ENCODE measurements around the gene CD2BP2. TPM values are rescaled to one million over a fixed set of nuclear protein-coding genes. Genes with fewer than 3 reads are reported as not detected.
A peak's percentile ranks its signal among the peaks of the same experiment; 100 is the strongest.

CD2BP2 gene
- total and polyA plus RNA-seq, 8 donors: 24.8 to 36.5 (median 30.7) TPM

DNA sequence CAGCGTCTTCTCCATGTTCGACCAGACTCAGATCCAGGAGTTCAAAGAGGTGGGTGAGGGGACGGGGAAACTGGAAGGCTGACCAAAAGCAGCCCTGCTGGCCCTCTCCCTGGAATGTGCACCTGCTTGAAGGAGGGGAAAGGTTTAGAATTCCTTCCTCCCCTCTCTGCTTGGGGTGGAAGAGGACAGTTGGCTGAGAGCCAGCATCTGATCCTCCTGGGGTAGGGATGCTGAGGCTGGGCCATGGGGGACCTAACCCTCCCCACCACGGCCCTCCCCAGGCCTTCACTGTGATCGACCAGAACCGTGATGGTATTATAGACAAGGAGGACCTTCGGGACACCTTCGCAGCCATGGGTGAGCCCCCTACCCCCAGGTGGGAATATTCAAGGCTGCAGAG is 20.8 kb upstream of the CD2BP2 start:
- H3K36me3 ChIP-seq: no peaks in the 10 kb centered on the region
- no peaks in the 10 kb centered on the region for H3K9me3 ChIP-seq
- no peaks in the 10 kb centered on the region for H3K27me3 ChIP-seq
- DNase-seq: peak in 2 of 6 donors; percentile 23 to 37
- TF ChIP-seq, protein P1, sequence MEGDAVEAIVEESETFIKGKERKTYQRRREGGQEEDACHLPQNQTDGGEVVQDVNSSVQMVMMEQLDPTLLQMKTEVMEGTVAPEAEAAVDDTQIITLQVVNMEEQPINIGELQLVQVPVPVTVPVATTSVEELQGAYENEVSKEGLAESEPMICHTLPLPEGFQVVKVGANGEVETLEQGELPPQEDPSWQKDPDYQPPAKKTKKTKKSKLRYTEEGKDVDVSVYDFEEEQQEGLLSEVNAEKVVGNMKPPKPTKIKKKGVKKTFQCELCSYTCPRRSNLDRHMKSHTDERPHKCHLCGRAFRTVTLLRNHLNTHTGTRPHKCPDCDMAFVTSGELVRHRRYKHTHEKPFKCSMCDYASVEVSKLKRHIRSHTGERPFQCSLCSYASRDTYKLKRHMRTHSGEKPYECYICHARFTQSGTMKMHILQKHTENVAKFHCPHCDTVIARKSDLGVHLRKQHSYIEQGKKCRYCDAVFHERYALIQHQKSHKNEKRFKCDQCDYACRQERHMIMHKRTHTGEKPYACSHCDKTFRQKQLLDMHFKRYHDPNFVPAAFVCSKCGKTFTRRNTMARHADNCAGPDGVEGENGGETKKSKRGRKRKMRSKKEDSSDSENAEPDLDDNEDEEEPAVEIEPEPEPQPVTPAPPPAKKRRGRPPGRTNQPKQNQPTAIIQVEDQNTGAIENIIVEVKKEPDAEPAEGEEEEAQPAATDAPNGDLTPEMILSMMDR (IDR thresholded peaks at IDR 0.05): no peak
- ATAC-seq: no peak
- peaks cover 0 to 9% (median 7%) of the 10 kb centered on the region in 3 donors for H3K4me1 ChIP-seq
- WGBS, 2 donors: 89% methylated on average over 8 of the region's 8 CpGs
- H3K4me3 ChIP-seq: no peak overlapping the region
- no peak for FAIRE-seq
- no peak overlapping the region for H3K27ac ChIP-seq
- intact Hi-C loops (cut with DNase I): no loop called here

DNA sequence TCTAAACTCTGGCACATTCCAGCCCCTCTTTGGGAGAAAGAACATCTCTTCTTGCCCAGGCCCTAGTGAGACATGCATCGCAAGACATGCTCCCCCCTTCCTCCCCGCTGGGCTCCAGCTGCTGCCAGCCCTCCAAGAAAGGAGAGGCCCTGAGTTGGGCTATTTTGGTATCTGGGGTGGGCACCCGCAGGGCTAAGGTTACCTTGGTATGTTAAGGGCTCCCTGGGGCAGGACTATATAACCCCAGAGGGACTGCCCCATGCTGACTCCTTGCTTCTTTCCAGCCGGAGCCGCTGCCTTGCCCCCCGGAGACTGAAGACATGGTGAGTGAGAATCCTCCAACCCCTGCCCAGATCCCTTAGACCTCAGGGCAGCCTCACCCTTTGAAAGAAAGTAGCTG is 19.4 kb upstream of the CD2BP2 start, which contains the start of gene MYL11:
MYL11 (plus strand) TSS at position 265 of the 400 bp plus-strand sequence; CDS start at position 321, 56 bp downstream.
- WGBS, 2 donors: 92 to 95% methylated on average over 6 of the region's 6 CpGs
- intact Hi-C loops (cut with DNase I): no loop called here
- DNase-seq (peak in 1 of 6 donors; percentile 20), FAIRE-seq (no peak), ATAC-seq (no peak)
- TF ChIP-seq, protein P1 (IDR thresholded peaks at IDR 0.05): no peak
- Histone ChIP-seq H3K36me3 (no peaks in the 10 kb centered on the region), H3K4me1 (peaks cover 0 to 9% (median 7%) of the 10 kb centered on the region in 3 donors), H3K4me3 (no peak within 1 kb of the TSS), H3K27me3 (no peaks in the 10 kb centered on the region), H3K9me3 (no peaks in the 10 kb centered on the region), H3K27ac (peak within 1 kb of the TSS; percentile 35 to 75 (median 66))

- FAIRE-seq (no peak), DNase-seq (peak in 2 of 6 donors; percentile 26 to 37), ATAC-seq (no peak)
- Histone ChIP-seq H3K27ac (peak overlapping the region in 2 of 4 donors; percentile 10 to 73), H3K9me3 (no peaks in the 10 kb centered on the region), H3K27me3 (no peaks in the 10 kb centered on the region), H3K4me3 (no peak overlapping the region), H3K4me1 (peaks cover 4 to 10% (median 7%) of the 10 kb centered on the region in 3 donors), H3K36me3 (no peaks in the 10 kb centered on the region)
- TF ChIP-seq, protein P1 (IDR thresholded peaks at IDR 0.05): no peak
- WGBS, 2 donors: 77 to 88% methylated on average over 5 of the region's 5 CpGs
- intact Hi-C loops (cut with DNase I): no loop called here
These were observed 17.6 kb upstream of the CD2BP2 start for GRCh38 chr16:30372725-30373124.

DNA sequence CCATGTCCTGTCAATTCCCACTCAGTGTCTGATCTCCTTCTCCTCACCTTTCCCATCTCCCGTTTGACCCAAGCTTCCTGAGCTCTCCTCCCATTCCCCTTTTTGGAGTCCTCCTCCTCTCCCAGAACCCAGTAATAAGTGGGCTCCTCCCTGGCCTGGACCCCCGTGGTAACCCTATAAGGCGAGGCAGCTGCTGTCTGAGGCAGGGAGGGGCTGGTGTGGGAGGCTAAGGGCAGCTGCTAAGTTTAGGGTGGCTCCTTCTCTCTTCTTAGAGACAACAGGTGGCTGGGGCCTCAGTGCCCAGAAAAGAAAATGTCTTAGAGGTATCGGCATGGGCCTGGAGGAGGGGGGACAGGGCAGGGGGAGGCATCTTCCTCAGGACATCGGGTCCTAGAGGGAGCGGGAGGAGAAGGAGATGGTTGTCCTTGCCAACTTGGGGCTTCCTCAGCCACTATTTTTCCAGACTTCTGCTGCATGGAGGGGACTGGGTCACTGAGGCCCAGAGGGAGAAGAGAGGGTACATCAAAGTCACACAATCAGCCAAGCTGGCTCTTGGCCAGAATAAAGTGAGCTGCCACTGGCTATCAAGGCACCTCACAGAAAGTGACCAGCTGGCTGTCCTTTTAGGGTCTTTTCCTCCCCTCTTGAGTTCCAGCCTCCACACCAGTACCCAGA is 17.1 kb upstream of the CD2BP2 start:
- no peaks in the 10 kb centered on the region for H3K36me3 ChIP-seq
- TF ChIP-seq, protein P1 (IDR thresholded peaks at IDR 0.05): no peak
- ATAC-seq (no peak), FAIRE-seq (no peak), DNase-seq (peak in 2 of 6 donors; percentile 35 to 44)
- H3K4me3 ChIP-seq: no peak overlapping the region
- no peaks in the 10 kb centered on the region for H3K27me3 ChIP-seq
- H3K27ac ChIP-seq: peak overlapping the region in 2 of 4 donors; percentile 10 to 86
- peaks cover 7 to 15% (median 9%) of the 10 kb centered on the region in 3 donors for H3K4me1 ChIP-seq
- no peaks in the 10 kb centered on the region for H3K9me3 ChIP-seq
- WGBS, 2 donors: 74 to 81% methylated on average over 6 of the region's 6 CpGs
- intact Hi-C loops (cut with DNase I): no loop called here

DNA sequence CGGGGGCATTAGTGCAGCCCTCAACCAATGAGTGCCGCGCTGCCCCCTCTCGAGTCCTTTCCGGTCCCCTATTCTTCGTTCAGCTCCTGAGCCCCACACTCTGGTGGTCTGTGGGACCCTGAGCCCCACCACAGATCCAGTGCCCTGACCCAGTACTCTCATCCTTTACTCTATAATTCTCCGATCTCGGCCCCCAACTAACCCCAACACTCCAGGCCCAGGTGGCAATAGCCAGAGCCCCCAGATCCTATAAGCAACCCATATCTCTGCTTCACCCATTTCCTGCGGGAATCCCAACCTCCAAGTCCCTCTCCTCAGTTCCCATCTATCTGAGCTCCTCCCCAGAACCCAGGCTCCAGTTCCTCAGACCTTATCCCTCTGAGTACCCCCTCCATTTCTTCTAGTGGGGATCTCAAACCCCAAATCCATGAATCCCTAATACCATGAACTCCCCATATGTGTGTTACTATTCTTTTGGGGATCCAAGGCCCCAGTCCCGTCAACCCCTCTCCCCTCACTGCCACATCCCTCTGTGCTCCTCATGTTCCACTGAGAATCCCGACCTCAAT is 16.2 kb upstream of the CD2BP2 start:
- Histone ChIP-seq H3K9me3 (no peaks in the 10 kb centered on the region), H3K4me3 (peak overlapping the region; percentile 7 to 35 (median 22)), H3K4me1 (peaks cover 7 to 23% (median 15%) of the 10 kb centered on the region in 3 donors), H3K27ac (peak overlapping the region; percentile 63 to 86 (median 78)), H3K36me3 (no peaks in the 10 kb centered on the region), H3K27me3 (no peaks in the 10 kb centered on the region)
- FAIRE-seq: no peak
- DNase-seq: no peak
- TF ChIP-seq, protein P1 (IDR thresholded peaks at IDR 0.05): no peak
- intact Hi-C loops (cut with DNase I): no loop called here
- ATAC-seq: no peak
- WGBS, 2 donors: 25 to 41% methylated on average over 7 to 11 of the region's 11 CpGs
